Subcutaneous adipose tissue (tissue), 4 donors: ENCODE results near the gene MYO16. TPM values are rescaled to one million over a fixed set of nuclear protein-coding genes. Genes with fewer than 3 reads are reported as not detected.

Experiments
- CTCF ChIP-seq: fragments of 450-650 bp; IDR thresholded peaks from one replicate; pipeline ENCODE4 v1.5.1; 2016; ENCODE audit warnings: low read depth, mild to moderate bottlenecking, control low read depth, antibody characterized with exemption, moderate library complexity
- total RNA-seq, 4 donors: library from RNA; depleted of rRNA; stranded (reverse); fragments of >200 nt; gene quantifications; one replicate each; pipeline ENCODE4 v1.1.0, GENCODE V29; 2016

MYO16 gene
- total RNA-seq, 4 donors from 2014 or later = 0.44 to 1.1 (median 0.58) TPM

DNA sequence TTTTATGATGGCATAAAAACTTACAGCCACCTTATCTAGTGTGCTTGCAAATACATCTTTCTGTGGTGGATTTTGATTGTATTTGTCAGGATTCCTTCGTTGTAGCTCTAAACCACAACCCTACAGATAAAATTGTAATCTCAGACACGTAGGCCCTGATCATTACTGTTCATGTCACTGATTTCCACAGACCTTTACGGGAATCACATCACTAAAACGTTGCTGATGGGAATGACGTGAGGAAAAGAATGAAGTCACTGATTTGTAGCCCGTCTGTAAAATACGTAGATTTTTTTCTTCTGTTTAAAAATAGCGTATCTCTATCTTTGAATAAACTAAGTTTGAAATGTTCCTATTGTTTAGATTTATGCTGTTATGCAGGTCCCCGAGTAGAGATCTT is 399.2 kb downstream of the MYO16 start:
- TF ChIP-seq CTCF = no peak

- no peak for TF ChIP-seq CTCF
Observed at GRCh38 chr13:109033090-109033489, 403.7 kb downstream of the MYO16 start.

GRCh38 chr13:109036078-109036780 is 406.8 kb downstream of the MYO16 start:
- TF ChIP-seq CTCF = no peak

DNA sequence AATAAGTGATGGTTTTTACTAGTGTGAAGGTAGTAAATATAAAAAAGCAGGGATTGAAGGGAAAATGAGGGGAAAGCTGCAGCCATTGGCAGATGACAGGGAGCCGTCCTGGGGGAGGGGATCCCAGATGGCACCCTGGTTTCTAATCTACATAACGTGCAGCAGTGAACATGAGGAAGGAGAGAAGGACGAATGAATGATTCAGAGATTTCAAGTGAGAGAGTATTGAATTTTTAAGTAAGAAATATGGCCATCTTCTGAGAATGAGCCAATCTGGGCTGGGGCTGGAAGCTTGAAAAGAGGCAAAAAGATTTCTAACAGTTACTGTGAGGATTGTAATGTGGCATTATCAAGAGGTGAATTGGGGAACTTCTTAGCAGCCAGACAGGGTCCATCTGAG is 414.2 kb downstream of the MYO16 start:
- no peak for TF ChIP-seq CTCF

GRCh38 chr13:109055850-109056249 is 426.4 kb downstream of the MYO16 start:
- TF ChIP-seq CTCF = no peak

GRCh38 chr13:109058087-109058486 is 428.7 kb downstream of the MYO16 start:
- TF ChIP-seq CTCF = no peak

DNA sequence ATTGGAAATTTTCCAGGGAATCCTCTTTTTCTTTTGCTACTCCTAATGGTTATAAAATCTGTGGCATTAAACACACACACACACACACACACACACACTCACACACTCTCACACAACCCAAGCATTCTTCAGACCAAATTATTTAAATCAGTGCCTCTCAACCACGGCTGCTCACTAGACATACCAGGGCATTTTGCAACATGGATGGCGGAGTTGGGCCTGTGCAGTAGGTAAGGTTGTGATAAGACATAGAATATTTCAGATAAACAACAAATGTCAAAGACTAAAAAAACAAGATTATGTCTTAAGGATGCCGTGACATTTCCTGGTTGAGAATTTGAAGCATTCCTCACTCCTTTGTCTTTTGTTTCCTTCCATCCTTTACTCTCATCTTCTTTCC is 443.1 kb downstream of the MYO16 start:
- no peak for TF ChIP-seq CTCF
